SK-N-MC (cell line): ENCODE measurements around the gene PRRC2A.
A peak's percentile ranks its signal among the peaks of the same experiment; 100 is the strongest.

Source experiments
- DNase-seq: peaks from one replicate; pipeline ENCODE4 v3.0.0-alpha.2; 2011; ENCODE audit warnings: low read depth, low spot score
- H3K27ac ChIP-seq: fragments of 200-600 bp; sonication (generic); 2 replicates; pipeline ENCODE4 v1.5.1; 2016; ENCODE audit warnings: mixed run types
- H3K36me3 ChIP-seq: fragments of 200-600 bp; sonication (generic); 2 replicates; pipeline ENCODE4 v1.6.1; 2017; ENCODE audit warnings: antibody characterized with exemption, low read length, mixed read lengths; ENCODE audit not compliant: insufficient read depth
- H3K4me3 ChIP-seq: fragments of 200-600 bp; sonication (generic); 2 replicates; pipeline ENCODE4 v1.5.1; 2016
- H3K9ac ChIP-seq: fragments of 200-600 bp; sonication (generic); 2 replicates; pipeline ENCODE4 v1.8.0; 2017; ENCODE audit warnings: mixed run types, mixed read lengths; ENCODE audit not compliant: insufficient read length
- H3K9me3 ChIP-seq: fragments of 200-600 bp; sonication (generic); 2 replicates; pipeline ENCODE4 v1.6.1; 2017; ENCODE audit warnings: low read depth, mild to moderate bottlenecking, antibody characterized with exemption, low read length, moderate library complexity, mixed read lengths
- EZH2 ChIP-seq: fragments of 200-600 bp; sonication (generic); IDR thresholded peaks from one replicate; pipeline ENCODE4 v1.6.1; 2017; ENCODE audit warnings: antibody characterized with exemption
- FOXP2 ChIP-seq: optimal IDR thresholded peaks from 2 replicates; pipeline ENCODE3; 2011; ENCODE audit warnings: mild to moderate bottlenecking, moderate library complexity; ENCODE audit not compliant: insufficient read depth; ENCODE audit errors: extremely low read length, control extremely low read depth
- POLR2AphosphoS5 ChIP-seq: IDR thresholded peaks from 2 replicates; pipeline ENCODE4 v1.6.1; 2012; ENCODE audit warnings: mild to moderate bottlenecking, low read depth, low read length, borderline replicate concordance

The PRRC2A gene

GRCh38 chr6:31677955-31678354 is 57.4 kb downstream of the PRRC2A start:
- Histone ChIP-seq H3K27ac (no peak overlapping the region), H3K9me3 (no peaks in the 10 kb centered on the region), H3K9ac (no peak overlapping the region), H3K36me3 (no peaks in the 10 kb centered on the region; the same call in 1 of the 2 replicates), H3K4me3 (no peak overlapping the region)
- no peak for DNase-seq
- TF ChIP-seq EZH2: no peak
- no peak for TF ChIP-seq FOXP2
- TF ChIP-seq POLR2AphosphoS5: no peak

DNA sequence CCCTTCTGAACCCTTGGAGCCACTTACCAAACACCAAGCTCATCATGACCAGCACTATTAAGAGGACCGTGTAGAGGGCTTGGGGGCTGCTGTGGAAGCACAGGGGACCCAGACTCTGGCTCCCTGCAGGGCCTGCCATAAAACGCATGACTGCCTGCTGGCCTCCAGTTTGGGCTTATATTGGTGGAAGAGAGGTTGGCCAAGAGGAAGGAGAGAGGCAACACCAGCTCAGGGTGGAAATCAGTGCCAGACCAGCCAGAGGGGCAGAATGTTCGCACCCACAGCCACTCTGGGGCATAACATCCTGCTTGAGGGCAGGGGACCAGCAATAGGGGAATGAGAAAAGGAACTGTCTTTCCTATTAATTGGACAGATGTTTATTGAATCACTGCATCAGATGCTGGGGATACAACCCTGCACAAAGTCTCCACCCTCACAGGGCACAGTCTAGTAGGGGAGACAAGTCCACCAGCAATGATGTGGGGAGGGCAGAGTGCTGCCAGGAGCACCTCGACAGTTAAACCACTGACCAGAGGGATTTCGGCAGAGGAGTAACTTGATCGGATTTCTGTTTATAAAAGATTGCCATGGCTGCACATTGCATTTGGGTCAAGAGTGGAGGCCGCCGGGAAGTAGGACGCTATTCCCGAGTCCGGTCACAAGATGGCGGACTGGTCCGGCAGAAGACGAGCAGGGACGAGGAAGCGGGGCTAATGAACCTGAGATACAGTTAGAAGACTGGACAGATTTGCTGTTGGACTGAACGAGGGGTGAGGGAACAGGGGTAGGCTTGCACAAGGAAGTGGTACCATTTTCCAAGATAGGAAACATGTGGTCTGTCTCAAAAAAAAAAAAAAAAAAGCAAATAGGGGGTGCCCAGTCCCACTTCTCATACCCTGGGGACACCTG is 60.0 kb downstream of the PRRC2A start, which contains the start of gene LY6G5C:
TSS of gene LY6G5C (minus strand) at position 842 of the 909 bp plus-strand sequence. CDS start at position 148, 694 bp downstream.
- H3K4me3 ChIP-seq: peak within 1 kb of the TSS; percentile 76
- no peaks in the 10 kb centered on the region for H3K9me3 ChIP-seq
- H3K9ac ChIP-seq: peak within 1 kb of the TSS; percentile 50
- no peak within 1 kb of the TSS for H3K27ac ChIP-seq
- peak; percentile 18 for DNase-seq
- no peaks in the 10 kb centered on the region for H3K36me3 ChIP-seq
- TF ChIP-seq EZH2 (no peak), FOXP2 (no peak), POLR2AphosphoS5 (no peak)

GRCh38 chr6:31681135-31681671 is 60.7 kb downstream of the PRRC2A start:
- Histone ChIP-seq H3K27ac (no peak overlapping the region), H3K9ac (peak overlapping the region; percentile 50)
- no peak for DNase-seq

GRCh38 chr6:31683591-31683990 is 63.1 kb downstream of the PRRC2A start:
- Histone ChIP-seq H3K27ac (no peak overlapping the region), H3K36me3 (peaks cover 9% of the 10 kb centered on the region; the same call in 1 of the 2 replicates), H3K4me3 (no peak overlapping the region), H3K9me3 (no peaks in the 10 kb centered on the region), H3K9ac (no peak overlapping the region)
- no peak for TF ChIP-seq FOXP2
- no peak for TF ChIP-seq EZH2
- TF ChIP-seq POLR2AphosphoS5: no peak
- DNase-seq: no peak

More at GRCh38 chr6:31681135-31681671, 60.7 kb downstream of the PRRC2A start:
- TF ChIP-seq EZH2: no peak
- peak; percentile 26; the same call in 1 of the 2 replicates for TF ChIP-seq POLR2AphosphoS5
- Histone ChIP-seq H3K9me3 (no peaks in the 10 kb centered on the region), H3K36me3 (no peaks in the 10 kb centered on the region), H3K4me3 (peak overlapping the region; percentile 76)

DNA sequence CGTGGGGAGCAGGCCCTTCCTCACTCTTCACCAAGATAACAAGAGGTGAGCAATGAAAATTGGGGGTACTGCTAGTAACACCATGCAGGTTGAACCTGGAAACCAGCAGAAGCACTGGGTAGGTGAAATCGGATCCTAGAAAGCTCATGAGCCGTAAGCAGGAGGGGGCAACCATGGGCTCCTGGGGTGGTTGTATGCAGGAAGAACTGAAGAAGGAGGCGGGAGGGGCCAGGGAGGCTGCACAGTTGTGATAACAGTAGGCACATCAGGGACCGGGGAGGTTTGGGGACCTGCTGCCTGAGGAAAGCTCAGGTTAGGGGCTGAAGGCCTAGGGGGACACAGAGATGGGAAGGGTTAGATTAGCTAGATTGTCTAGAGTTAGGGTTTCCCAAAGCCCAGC is 66.0 kb downstream of the PRRC2A start:
- H3K36me3 ChIP-seq: peaks cover 19% of the 10 kb centered on the region; the same call in 1 of the 2 replicates

GRCh38 chr6:31687321-31687720 is 66.8 kb downstream of the PRRC2A start:
- Histone ChIP-seq H3K36me3 (peaks cover 19% of the 10 kb centered on the region; the same call in 1 of the 2 replicates), H3K9me3 (no peaks in the 10 kb centered on the region), H3K9ac (no peak overlapping the region), H3K4me3 (no peak overlapping the region), H3K27ac (no peak overlapping the region)
- TF ChIP-seq FOXP2: no peak
- no peak for TF ChIP-seq EZH2
- TF ChIP-seq POLR2AphosphoS5: no peak
- DNase-seq: no peak

More for the DNA sequence above, 66.0 kb downstream of the PRRC2A start:
- TF ChIP-seq POLR2AphosphoS5: no peak
- no peak for TF ChIP-seq FOXP2
- TF ChIP-seq EZH2: no peak
- no peak overlapping the region for H3K9ac ChIP-seq
- no peak overlapping the region for H3K27ac ChIP-seq
- no peaks in the 10 kb centered on the region for H3K9me3 ChIP-seq
- H3K4me3 ChIP-seq: no peak overlapping the region
- no peak for DNase-seq
